Thymus (tissue), 11 donors: ENCODE measurements around the gene GCA. TPM values are rescaled to one million over a fixed set of nuclear protein-coding genes. Genes with fewer than 3 reads are reported as not detected.

Experiments used
- DNase-seq, 9 donors: peaks; one replicate each; pipeline ENCODE4 v3.0.0-alpha.2; 2013; ENCODE audit warnings: low spot score in 9 of 9, low read depth in 6 of 9, missing footprints in 1 of 9
- H3K27ac ChIP-seq, 2 donors: one replicate each; pipeline ENCODE4 v1.5.1; 2013; ENCODE audit warnings: control low read depth in 1 of 2, low read depth in 1 of 2, low read length in 1 of 2, mild to moderate bottlenecking in 1 of 2, moderate library complexity in 1 of 2
- H3K27me3 ChIP-seq, 2 donors: one replicate each; pipeline ENCODE4 v1.5.1; 2013; ENCODE audit warnings: low read length in 1 of 2; ENCODE audit not compliant: control insufficient read depth in 2 of 2, insufficient read depth in 1 of 2
- H3K36me3 ChIP-seq, 2 donors: one replicate each; pipeline ENCODE4 v1.5.1; 2013; ENCODE audit warnings: low read length in 1 of 2, mild to moderate bottlenecking in 1 of 2, moderate library complexity in 1 of 2; ENCODE audit not compliant: control insufficient read depth in 2 of 2, insufficient read depth in 2 of 2
- H3K4me1 ChIP-seq, 2 donors: one replicate each; pipeline ENCODE4 v1.5.1; 2013; ENCODE audit warnings: low read length in 2 of 2; ENCODE audit not compliant: control insufficient read depth in 2 of 2, insufficient read depth in 2 of 2
- H3K4me3 ChIP-seq, 2 donors: one replicate each; pipeline ENCODE4 v1.5.1; 2013; ENCODE audit warnings: low read length in 2 of 2, control low read depth in 1 of 2, mild to moderate bottlenecking in 1 of 2
- H3K9me3 ChIP-seq, 2 donors: one replicate each; pipeline ENCODE4 v1.5.1; 2013; ENCODE audit warnings: low read length in 1 of 2, mild to moderate bottlenecking in 1 of 2; ENCODE audit not compliant: control insufficient read depth in 2 of 2, insufficient read depth in 1 of 2
- WGBS: extraction: QIAGEN DNeasy Blood & Tissue Kit; methylation state at CpG from one replicate; pipeline ENCODE4 v1.1.7; 2013; 5-methylcytosine and 5-hydroxymethylcytosine counted together
- polyA plus RNA-seq: library from polyadenylated mRNA; stranded (reverse); fragments of 200-250 nt; gene quantifications from one replicate; pipeline ENCODE4 v1.2.3, GENCODE V29; 2013
- total RNA-seq: library from RNA; stranded (reverse); fragments of 120-200 nt; gene quantifications from one replicate; pipeline ENCODE4 v1.2.4, GENCODE V29; 2013
- donor health status: healthy.

The GCA gene
- total and polyA plus RNA-seq, 2 donors, result 38.9 to 53.4 TPM

GRCh38 chr2:162320864-162321517 is 22.9 kb upstream of the GCA start:
- Histone ChIP-seq H3K27ac (no peak overlapping the region), H3K4me1 (peaks cover 3 to 5% of the 10 kb centered on the region in 2 donors), H3K4me3 (no peak overlapping the region), H3K9me3 (no peaks in the 10 kb centered on the region), H3K27me3 (no peaks in the 10 kb centered on the region), H3K36me3 (no peaks in the 10 kb centered on the region)
- DNase-seq, result no peak
- 94% methylated on average over 1 of the region's 1 CpG for WGBS

- no peaks in the 10 kb centered on the region for H3K9me3 ChIP-seq
- no peaks in the 10 kb centered on the region for H3K36me3 ChIP-seq
- H3K27ac ChIP-seq, result no peak overlapping the region
- no peak for DNase-seq
- H3K4me3 ChIP-seq, result no peak overlapping the region
- no peaks in the 10 kb centered on the region for H3K4me1 ChIP-seq
- 95% methylated on average over 1 of the region's 1 CpG for WGBS
- H3K27me3 ChIP-seq, result no peaks in the 10 kb centered on the region
These were observed 19.0 kb upstream of the GCA start for GRCh38 chr2:162324953-162325352.

GRCh38 chr2:162327134-162327769 is 16.7 kb upstream of the GCA start:
- Histone ChIP-seq H3K4me3 (no peak overlapping the region), H3K36me3 (no peaks in the 10 kb centered on the region), H3K27ac (no peak overlapping the region), H3K4me1 (no peaks in the 10 kb centered on the region), H3K9me3 (no peaks in the 10 kb centered on the region), H3K27me3 (no peaks in the 10 kb centered on the region)
- peak in 1 of 9 donors; percentile 31 for DNase-seq
- WGBS, result 84% methylated on average over 5 of the region's 5 CpGs

GRCh38 chr2:162327806-162328205 is 16.1 kb upstream of the GCA start:
- no peaks in the 10 kb centered on the region for H3K27me3 ChIP-seq
- no peaks in the 10 kb centered on the region for H3K4me1 ChIP-seq
- no peaks in the 10 kb centered on the region for H3K36me3 ChIP-seq
- WGBS, result 97% methylated on average over 15 of the region's 15 CpGs
- H3K27ac ChIP-seq, result no peak overlapping the region
- no peaks in the 10 kb centered on the region for H3K9me3 ChIP-seq
- no peak for DNase-seq
- H3K4me3 ChIP-seq, result no peak overlapping the region

GRCh38 chr2:162328424-162329157 is 15.3 kb upstream of the GCA start:
- no peaks in the 10 kb centered on the region for H3K9me3 ChIP-seq
- H3K27me3 ChIP-seq, result no peaks in the 10 kb centered on the region
- no peaks in the 10 kb centered on the region for H3K36me3 ChIP-seq
- 93% methylated on average over 12 of the region's 12 CpGs for WGBS
- H3K27ac ChIP-seq, result no peak overlapping the region
- DNase-seq, result no peak
- H3K4me3 ChIP-seq, result no peak overlapping the region
- H3K4me1 ChIP-seq, result no peaks in the 10 kb centered on the region

- Histone ChIP-seq H3K27ac (no peak overlapping the region), H3K36me3 (no peaks in the 10 kb centered on the region), H3K9me3 (no peaks in the 10 kb centered on the region), H3K4me1 (no peaks in the 10 kb centered on the region), H3K4me3 (no peak overlapping the region), H3K27me3 (no peaks in the 10 kb centered on the region)
- WGBS, result 100% methylated on average over 1 of the region's 1 CpG
- no peak for DNase-seq
These were observed 13.1 kb upstream of the GCA start for GRCh38 chr2:162330881-162331280.

GRCh38 chr2:162333968-162334367 is 10.0 kb upstream of the GCA start:
- Histone ChIP-seq H3K27me3 (no peaks in the 10 kb centered on the region), H3K4me1 (no peaks in the 10 kb centered on the region), H3K27ac (no peak overlapping the region), H3K36me3 (no peaks in the 10 kb centered on the region), H3K4me3 (no peak overlapping the region), H3K9me3 (no peaks in the 10 kb centered on the region)
- WGBS, result 27% methylated on average over 3 of the region's 3 CpGs
- peak in 2 of 9 donors; percentile 27 to 57 for DNase-seq

GRCh38 chr2:162337868-162338267 is 6.1 kb upstream of the GCA start:
- H3K9me3 ChIP-seq, result no peaks in the 10 kb centered on the region
- H3K4me3 ChIP-seq, result no peak overlapping the region
- H3K27ac ChIP-seq, result no peak overlapping the region
- WGBS, result 94% methylated on average over 2 of the region's 2 CpGs
- DNase-seq, result no peak
- no peaks in the 10 kb centered on the region for H3K36me3 ChIP-seq
- H3K27me3 ChIP-seq, result no peaks in the 10 kb centered on the region
- H3K4me1 ChIP-seq, result no peaks in the 10 kb centered on the region

GRCh38 chr2:162340822-162341221 is 3.1 kb upstream of the GCA start:
- Histone ChIP-seq H3K4me1 (peaks cover 6 to 11% of the 10 kb centered on the region in 2 donors), H3K9me3 (no peaks in the 10 kb centered on the region), H3K27ac (no peak overlapping the region), H3K27me3 (no peaks in the 10 kb centered on the region), H3K4me3 (no peak overlapping the region), H3K36me3 (no peaks in the 10 kb centered on the region)
- no peak for DNase-seq
